Measurements from ENCODE around the gene TSPAN4. TPM values are rescaled to one million over a fixed set of nuclear protein-coding genes. Genes with fewer than 3 reads are reported as not detected.

The TSPAN4 gene
- polyA plus RNA-seq, 4 donors, result 5.1 to 53.3 (median 10.2) TPM

DNA sequence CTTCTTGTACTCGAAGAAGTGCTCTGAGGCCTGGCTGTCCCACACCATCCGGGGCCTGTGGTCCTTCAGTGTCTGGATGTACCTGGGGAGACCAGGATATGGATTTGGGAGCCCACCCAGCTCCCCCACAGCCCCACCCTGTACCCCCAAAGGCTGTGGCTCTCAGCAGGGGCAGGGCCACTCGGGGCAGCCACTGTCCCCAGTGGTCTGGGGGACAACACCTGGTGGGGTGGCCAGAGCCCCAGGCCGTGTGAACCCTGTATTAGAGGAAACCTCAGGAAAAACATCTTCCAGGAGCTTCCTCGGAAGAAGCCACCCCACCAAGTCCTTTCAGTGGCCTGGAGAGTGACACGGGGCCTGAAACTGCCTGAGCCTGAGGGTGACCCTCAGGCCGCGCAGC, 27.8 kb downstream of the TSPAN4 start:
- Histone ChIP-seq H3K27ac (ENCODE audit: low read depth in 1 of 3, low read length in 2 of 3) (no peak overlapping the region), H3K36me3 (ENCODE audit: control insufficient read depth in 3 of 3, insufficient read depth in 2 of 3, low read depth in 1 of 3, low read length in 3 of 3) (peaks cover 0 to 67% (median 0%) of the 10 kb centered on the region in 3 donors), H3K27me3 (ENCODE audit: control insufficient read depth in 3 of 3, insufficient read depth in 3 of 3, low read length in 3 of 3) (no peaks in the 10 kb centered on the region), H3K9me3 (ENCODE audit: control insufficient read depth in 2 of 2, insufficient read depth in 1 of 2, low read depth in 1 of 2, low read length in 1 of 2) (no peaks in the 10 kb centered on the region), H3K4me1 (ENCODE audit: control insufficient read depth in 3 of 3, insufficient read depth in 2 of 3, low read depth in 1 of 3, low read length in 2 of 3) (no peaks in the 10 kb centered on the region), H3K4me3 (ENCODE audit: low read depth in 1 of 3, low read length in 3 of 3) (no peak overlapping the region)
- DNase-seq, result no peak
- 90 to 95% (median 93%) methylated on average over 7 to 8 of the region's 8 CpGs for WGBS, 3 donors
- no peak for FAIRE-seq

GRCh38 chr11:871472-871871, 28.8 kb downstream of the TSPAN4 start:
- Histone ChIP-seq H3K9me3 (ENCODE audit: control insufficient read depth in 2 of 2, insufficient read depth in 1 of 2, low read depth in 1 of 2, low read length in 1 of 2) (no peaks in the 10 kb centered on the region), H3K4me3 (ENCODE audit: low read depth in 1 of 3, low read length in 3 of 3) (no peak overlapping the region), H3K27me3 (ENCODE audit: control insufficient read depth in 3 of 3, insufficient read depth in 3 of 3, low read length in 3 of 3) (no peaks in the 10 kb centered on the region), H3K4me1 (ENCODE audit: control insufficient read depth in 3 of 3, insufficient read depth in 2 of 3, low read depth in 1 of 3, low read length in 2 of 3) (no peaks in the 10 kb centered on the region), H3K27ac (ENCODE audit: low read depth in 1 of 3, low read length in 2 of 3) (no peak overlapping the region), H3K36me3 (ENCODE audit: control insufficient read depth in 3 of 3, insufficient read depth in 2 of 3, low read depth in 1 of 3, low read length in 3 of 3) (peaks cover 0 to 67% (median 0%) of the 10 kb centered on the region in 3 donors)
- DNase-seq (no peak), FAIRE-seq (no peak)
- 72 to 77% (median 76%) methylated on average over 9 of the region's 9 CpGs for WGBS, 3 donors

GRCh38 chr11:872799-873198, 30.1 kb downstream of the TSPAN4 start:
- H3K4me1 ChIP-seq (ENCODE audit: control insufficient read depth in 3 of 3, insufficient read depth in 2 of 3, low read depth in 1 of 3, low read length in 2 of 3), result no peaks in the 10 kb centered on the region
- H3K36me3 ChIP-seq (ENCODE audit: control insufficient read depth in 3 of 3, insufficient read depth in 2 of 3, low read depth in 1 of 3, low read length in 3 of 3), result peaks cover 0 to 70% (median 0%) of the 10 kb centered on the region in 3 donors
- H3K4me3 ChIP-seq (ENCODE audit: low read depth in 1 of 3, low read length in 3 of 3), result no peak overlapping the region
- H3K9me3 ChIP-seq (ENCODE audit: control insufficient read depth in 2 of 2, insufficient read depth in 1 of 2, low read depth in 1 of 2, low read length in 1 of 2), result no peaks in the 10 kb centered on the region
- no peak overlapping the region for H3K27ac ChIP-seq (ENCODE audit: low read depth in 1 of 3, low read length in 2 of 3)
- no peaks in the 10 kb centered on the region for H3K27me3 ChIP-seq (ENCODE audit: control insufficient read depth in 3 of 3, insufficient read depth in 3 of 3, low read length in 3 of 3)
- DNase-seq, result no peak
- 84 to 89% (median 85%) methylated on average over 9 of the region's 9 CpGs for WGBS, 3 donors
- no peak for FAIRE-seq

GRCh38 chr11:873706-874105, 31.1 kb downstream of the TSPAN4 start:
- H3K4me1 ChIP-seq (ENCODE audit: control insufficient read depth in 3 of 3, insufficient read depth in 2 of 3, low read depth in 1 of 3, low read length in 2 of 3), result no peaks in the 10 kb centered on the region
- no peaks in the 10 kb centered on the region for H3K27me3 ChIP-seq (ENCODE audit: control insufficient read depth in 3 of 3, insufficient read depth in 3 of 3, low read length in 3 of 3)
- FAIRE-seq, result no peak
- H3K36me3 ChIP-seq (ENCODE audit: control insufficient read depth in 3 of 3, insufficient read depth in 2 of 3, low read depth in 1 of 3, low read length in 3 of 3), result peaks cover 0 to 64% (median 0%) of the 10 kb centered on the region in 3 donors
- 61 to 77% (median 74%) methylated on average over 12 of the region's 12 CpGs for WGBS, 3 donors
- DNase-seq, result no peak
- no peak overlapping the region for H3K27ac ChIP-seq (ENCODE audit: low read depth in 1 of 3, low read length in 2 of 3)
- no peak overlapping the region for H3K4me3 ChIP-seq (ENCODE audit: low read depth in 1 of 3, low read length in 3 of 3)
- no peaks in the 10 kb centered on the region for H3K9me3 ChIP-seq (ENCODE audit: control insufficient read depth in 2 of 2, insufficient read depth in 1 of 2, low read depth in 1 of 2, low read length in 1 of 2)

DNA sequence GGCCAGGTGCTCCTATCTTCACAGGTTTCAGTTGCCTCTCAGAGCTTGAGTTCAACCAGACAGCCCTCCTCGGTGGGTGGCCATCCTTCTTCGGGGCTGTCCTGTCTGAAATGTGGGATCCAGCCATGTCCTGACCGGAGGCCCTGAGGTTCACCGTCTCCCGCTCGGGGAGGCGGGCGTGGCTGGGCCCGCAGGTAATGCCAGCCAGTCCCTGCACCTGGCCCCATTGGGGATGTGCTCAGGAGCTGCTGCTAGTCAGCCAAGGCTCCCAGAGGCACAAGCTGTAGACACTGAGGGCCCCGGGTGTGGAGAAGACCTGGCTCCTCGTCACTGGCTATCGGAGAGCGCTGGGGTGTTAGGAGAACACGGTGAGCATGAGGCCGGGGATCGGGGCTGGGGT, 32.6 kb downstream of the TSPAN4 start:
- no peak for FAIRE-seq

DNA sequence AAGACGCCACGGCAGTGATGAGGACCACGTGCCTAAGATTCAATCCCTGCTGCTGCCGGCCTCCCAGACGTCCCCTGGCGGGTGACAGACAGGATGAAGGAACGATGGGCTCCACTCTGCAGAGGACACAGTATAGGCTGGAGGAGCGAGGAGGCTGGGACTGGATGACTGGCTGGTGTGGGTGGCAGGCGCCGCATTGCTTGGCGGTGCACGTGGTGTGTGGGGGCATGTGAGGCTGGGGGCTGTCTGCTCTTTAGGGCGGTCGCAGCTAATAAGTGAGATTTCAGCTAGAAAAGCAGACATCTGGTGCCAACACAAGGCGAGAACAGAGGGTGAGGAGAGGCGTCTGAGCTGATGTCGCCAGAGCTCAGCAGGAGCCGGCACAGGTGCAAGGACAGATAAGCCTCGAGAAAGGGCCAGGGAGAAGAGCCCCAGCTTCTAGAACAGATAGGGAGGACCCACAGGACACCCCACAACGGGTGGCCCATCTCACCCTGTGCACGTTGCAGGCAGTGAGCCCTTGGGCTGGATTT, 33.2 kb downstream of the TSPAN4 start:
- DNase-seq, result no peak
- Histone ChIP-seq H3K4me1 (ENCODE audit: control insufficient read depth in 3 of 3, insufficient read depth in 2 of 3, low read depth in 1 of 3, low read length in 2 of 3) (no peaks in the 10 kb centered on the region), H3K9me3 (ENCODE audit: control insufficient read depth in 2 of 2, insufficient read depth in 1 of 2, low read depth in 1 of 2, low read length in 1 of 2) (no peaks in the 10 kb centered on the region), H3K36me3 (ENCODE audit: control insufficient read depth in 3 of 3, insufficient read depth in 2 of 3, low read depth in 1 of 3, low read length in 3 of 3) (peaks cover 0 to 70% (median 0%) of the 10 kb centered on the region in 3 donors), H3K27ac (ENCODE audit: low read depth in 1 of 3, low read length in 2 of 3) (no peak overlapping the region), H3K27me3 (ENCODE audit: control insufficient read depth in 3 of 3, insufficient read depth in 3 of 3, low read length in 3 of 3) (no peaks in the 10 kb centered on the region), H3K4me3 (ENCODE audit: low read depth in 1 of 3, low read length in 3 of 3) (no peak overlapping the region)
- WGBS, 3 donors, result 86 to 90% (median 86%) methylated on average over 21 of the region's 21 CpGs
- FAIRE-seq, result no peak

More for the DNA sequence above, 32.6 kb downstream of the TSPAN4 start:
- Histone ChIP-seq H3K4me3 (ENCODE audit: low read depth in 1 of 3, low read length in 3 of 3) (no peak overlapping the region), H3K27me3 (ENCODE audit: control insufficient read depth in 3 of 3, insufficient read depth in 3 of 3, low read length in 3 of 3) (no peaks in the 10 kb centered on the region), H3K36me3 (ENCODE audit: control insufficient read depth in 3 of 3, insufficient read depth in 2 of 3, low read depth in 1 of 3, low read length in 3 of 3) (peaks cover 0 to 64% (median 0%) of the 10 kb centered on the region in 3 donors), H3K27ac (ENCODE audit: low read depth in 1 of 3, low read length in 2 of 3) (no peak overlapping the region), H3K9me3 (ENCODE audit: control insufficient read depth in 2 of 2, insufficient read depth in 1 of 2, low read depth in 1 of 2, low read length in 1 of 2) (no peaks in the 10 kb centered on the region), H3K4me1 (ENCODE audit: control insufficient read depth in 3 of 3, insufficient read depth in 2 of 3, low read depth in 1 of 3, low read length in 2 of 3) (no peaks in the 10 kb centered on the region)
- WGBS, 3 donors, result 63 to 81% (median 81%) methylated on average over 16 of the region's 16 CpGs
- DNase-seq, result no peak

GRCh38 chr11:876545-876944, 33.9 kb downstream of the TSPAN4 start:
- DNase-seq (no peak), FAIRE-seq (no peak)
- no peak overlapping the region for H3K27ac ChIP-seq (ENCODE audit: low read depth in 1 of 3, low read length in 2 of 3)
- WGBS, 3 donors, result 72 to 83% (median 75%) methylated on average over 12 of the region's 12 CpGs
- H3K4me3 ChIP-seq (ENCODE audit: low read depth in 1 of 3, low read length in 3 of 3), result no peak overlapping the region
- no peaks in the 10 kb centered on the region for H3K4me1 ChIP-seq (ENCODE audit: control insufficient read depth in 3 of 3, insufficient read depth in 2 of 3, low read depth in 1 of 3, low read length in 2 of 3)
- H3K36me3 ChIP-seq (ENCODE audit: control insufficient read depth in 3 of 3, insufficient read depth in 2 of 3, low read depth in 1 of 3, low read length in 3 of 3), result peaks cover 0 to 74% (median 0%) of the 10 kb centered on the region in 3 donors
- H3K27me3 ChIP-seq (ENCODE audit: control insufficient read depth in 3 of 3, insufficient read depth in 3 of 3, low read length in 3 of 3), result no peaks in the 10 kb centered on the region
- H3K9me3 ChIP-seq (ENCODE audit: control insufficient read depth in 2 of 2, insufficient read depth in 1 of 2, low read depth in 1 of 2, low read length in 1 of 2), result no peaks in the 10 kb centered on the region

DNA sequence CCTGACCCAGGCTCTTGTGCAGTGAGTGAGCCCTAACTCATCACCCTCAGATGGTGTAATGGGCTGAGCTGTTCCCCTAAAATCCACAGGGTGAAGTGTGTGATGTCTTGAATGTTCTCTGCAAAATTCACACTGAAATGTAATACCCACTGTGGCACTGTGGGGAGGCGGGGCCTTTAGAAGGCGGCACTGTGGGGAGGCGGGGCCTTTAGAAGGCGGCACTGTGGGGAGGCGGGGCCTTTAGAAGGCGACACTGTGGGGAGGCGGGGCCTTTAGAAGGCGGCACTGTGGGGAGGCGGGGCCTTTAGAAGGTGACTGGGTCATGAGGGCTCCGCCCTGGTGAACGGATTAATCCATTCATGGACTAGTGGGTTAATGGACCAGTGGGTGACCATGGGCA, 34.9 kb downstream of the TSPAN4 start:
- Histone ChIP-seq H3K9me3 (ENCODE audit: control insufficient read depth in 2 of 2, insufficient read depth in 1 of 2, low read depth in 1 of 2, low read length in 1 of 2) (no peaks in the 10 kb centered on the region), H3K36me3 (ENCODE audit: control insufficient read depth in 3 of 3, insufficient read depth in 2 of 3, low read depth in 1 of 3, low read length in 3 of 3) (peaks cover 0 to 74% (median 0%) of the 10 kb centered on the region in 3 donors), H3K4me1 (ENCODE audit: control insufficient read depth in 3 of 3, insufficient read depth in 2 of 3, low read depth in 1 of 3, low read length in 2 of 3) (no peaks in the 10 kb centered on the region), H3K4me3 (ENCODE audit: low read depth in 1 of 3, low read length in 3 of 3) (no peak overlapping the region), H3K27ac (ENCODE audit: low read depth in 1 of 3, low read length in 2 of 3) (no peak overlapping the region), H3K27me3 (ENCODE audit: control insufficient read depth in 3 of 3, insufficient read depth in 3 of 3, low read length in 3 of 3) (no peaks in the 10 kb centered on the region)
- no peak for DNase-seq
- 93 to 98% (median 97%) methylated on average over 10 to 11 of the region's 11 CpGs for WGBS, 3 donors
- no peak for FAIRE-seq

- FAIRE-seq (no peak), DNase-seq (no peak)
- Histone ChIP-seq H3K4me3 (ENCODE audit: low read depth in 1 of 3, low read length in 3 of 3) (no peak overlapping the region), H3K27me3 (ENCODE audit: control insufficient read depth in 3 of 3, insufficient read depth in 3 of 3, low read length in 3 of 3) (no peaks in the 10 kb centered on the region), H3K36me3 (ENCODE audit: control insufficient read depth in 3 of 3, insufficient read depth in 2 of 3, low read depth in 1 of 3, low read length in 3 of 3) (peaks cover 0 to 84% (median 4%) of the 10 kb centered on the region in 3 donors), H3K9me3 (ENCODE audit: control insufficient read depth in 2 of 2, insufficient read depth in 1 of 2, low read depth in 1 of 2, low read length in 1 of 2) (no peaks in the 10 kb centered on the region), H3K27ac (ENCODE audit: low read depth in 1 of 3, low read length in 2 of 3) (no peak overlapping the region), H3K4me1 (ENCODE audit: control insufficient read depth in 3 of 3, insufficient read depth in 2 of 3, low read depth in 1 of 3, low read length in 2 of 3) (no peaks in the 10 kb centered on the region)
- WGBS, 3 donors, result 83 to 89% (median 88%) methylated on average over 13 to 14 of the region's 14 CpGs
Measured at GRCh38 chr11:880447-880846, 37.8 kb downstream of the TSPAN4 start.

All from small intestine (tissue), 7 donors.